Caco-2 (cell line): ENCODE measurements around the gene LTBP2. TPM values are rescaled to one million over a fixed set of nuclear protein-coding genes. Genes with fewer than 3 reads are reported as not detected.

Experiments
- BruUV-seq: library from RNA; stranded (reverse); fragments of 400-500 nt; replicated peaks from 2 replicates; lab custom pipeline; 2021; lab: Mats Ljungman, UMichigan
- CTCF ChIA-PET: fragments of 300-600 bp; sonication (Branson Sonifier 250); formaldehyde crosslinking; loops from one replicate; lab custom pipeline; 2022; ENCODE audit warnings: antibody characterized with exemption; lab: Charles Lee
- POLR2A ChIA-PET: fragments of 300-600 bp; sonication (Branson Sonifier 250); formaldehyde crosslinking; loops from one replicate; lab custom pipeline; 2022; ENCODE audit warnings: antibody characterized with exemption; lab: Charles Lee
- DNase-seq, 2 experiments: peaks; one replicate each; pipeline versions ENCODE4 v3.0.0 to v3.0.0-alpha.2; 2020 to 2022
- H3K27me3 ChIP-seq: replicated peaks from 2 replicates; pipeline ENCODE4 v1.6.0; 2011; ENCODE audit warnings: low read length; ENCODE audit not compliant: control insufficient read depth, insufficient read depth
- H3K36me3 ChIP-seq: 2 replicates; pipeline ENCODE4 v1.5.1; 2011; ENCODE audit warnings: low read length; ENCODE audit not compliant: control insufficient read depth, insufficient read depth
- H3K4me1 ChIP-seq: fragments of 250-450 bp; sonication (Bioruptor Pico); 2 replicates; pipeline ENCODE4 v1.5.1; 2020; ENCODE audit warnings: mild to moderate bottlenecking
- H3K4me3 ChIP-seq: 2 replicates; pipeline ENCODE4 v1.5.1; 2011; ENCODE audit warnings: low read depth, mild to moderate bottlenecking, control low read depth, low read length
- H3K9me3 ChIP-seq: fragments of 250-450 bp; sonication (Bioruptor Pico); 2 replicates; pipeline ENCODE4 v1.5.1; 2020; ENCODE audit warnings: mild to moderate bottlenecking, moderate library complexity
- H3K27ac Mint-ChIP-seq: one replicate; pipeline ENCODE4 v1.8.0; 2022; ENCODE audit warnings: mixed read lengths; ENCODE audit not compliant: unreplicated experiment
- H3K27me3 Mint-ChIP-seq: one replicate; pipeline ENCODE4 v1.8.0; 2022; ENCODE audit warnings: mixed read lengths; ENCODE audit not compliant: insufficient read depth, unreplicated experiment
- H3K36me3 Mint-ChIP-seq: one replicate; pipeline ENCODE4 v1.8.0; 2022; ENCODE audit warnings: mild to moderate bottlenecking, mixed read lengths; ENCODE audit not compliant: insufficient read depth, unreplicated experiment
- H3K4me1 Mint-ChIP-seq: one replicate; pipeline ENCODE4 v1.8.0; 2022; ENCODE audit warnings: low read depth, mixed read lengths; ENCODE audit not compliant: unreplicated experiment
- H3K4me3 Mint-ChIP-seq: one replicate; pipeline ENCODE4 v1.8.0; 2022; ENCODE audit warnings: mild to moderate bottlenecking, moderate library complexity, mixed read lengths; ENCODE audit not compliant: unreplicated experiment
- H3K9me3 Mint-ChIP-seq: one replicate; pipeline ENCODE4 v1.8.0; 2022; ENCODE audit warnings: mixed read lengths; ENCODE audit not compliant: unreplicated experiment
- CTCF ChIP-seq, 2 experiments: fragments of 200-600 bp in 1 of 2; IDR thresholded peaks; 1 replicate in 1 of 2; 2 replicates in 1 of 2; pipeline versions ENCODE4 v1.5.1 to v1.8.0; 2011 to 2022; ENCODE audit warnings: antibody characterized with exemption in 1 of 2, control low read depth in 1 of 2, inconsistent platforms in 1 of 2, low read depth in 1 of 2, low read length in 1 of 2, mild to moderate bottlenecking in 1 of 2, moderate library complexity in 1 of 2; ENCODE audit not compliant: insufficient read depth in 1 of 2, severe bottlenecking in 1 of 2, unreplicated experiment in 1 of 2
- intact Hi-C: fragments of 100-400 bp; cut with micrococcal nuclease; formaldehyde crosslinking; loops from one replicate; pipeline ENCODE4 v1.10.0; 2022; ENCODE audit not compliant: unreplicated experiment
- total RNA-seq: library from RNA; stranded (reverse); gene quantifications from 2 replicates; pipeline ENCODE4 v1.2.3, GENCODE V29; 2022

Gene LTBP2
- total RNA-seq, 1 experiment from 2014 or later = 0.86 TPM

GRCh38 chr14:74558655-74559054 lies 53.4 kb downstream of the LTBP2 start:
- H3K36me3 Mint-ChIP-seq = no peaks in the 10 kb centered on the region
- H3K27me3 ChIP-seq = no peaks in the 10 kb centered on the region
- ChIA-PET POLR2A (no interaction called here), CTCF (no interaction called here)
- H3K4me3 Mint-ChIP-seq = no peak overlapping the region
- no peak for DNase-seq
- peaks cover 11% of the 10 kb centered on the region; the same call in 1 of the 2 replicates for H3K4me1 ChIP-seq
- H3K4me3 ChIP-seq = no peak overlapping the region
- BruUV-seq = no TSS peak
- intact Hi-C loops = no loop called here
- TF ChIP-seq CTCF (IDR thresholded peaks at IDR 0.05; ENCODE audit: insufficient read depth in 1 of 2, low read depth in 1 of 2, low read length in 1 of 2, severe bottlenecking in 1 of 2, unreplicated experiment in 1 of 2) = no peak
- no peaks in the 10 kb centered on the region for H3K36me3 ChIP-seq
- H3K27ac Mint-ChIP-seq = no peak overlapping the region
- no peaks in the 10 kb centered on the region for H3K4me1 Mint-ChIP-seq
- no peaks in the 10 kb centered on the region for H3K9me3 Mint-ChIP-seq
- H3K27me3 Mint-ChIP-seq = peaks cover 2% of the 10 kb centered on the region
- H3K9me3 ChIP-seq = no peaks in the 10 kb centered on the region

GRCh38 chr14:74557691-74558090 lies 54.3 kb downstream of the LTBP2 start:
- Histone ChIP-seq H3K27me3 (no peaks in the 10 kb centered on the region), H3K4me3 (no peak overlapping the region), H3K9me3 (no peaks in the 10 kb centered on the region), H3K36me3 (no peaks in the 10 kb centered on the region), H3K4me1 (peaks cover 1% of the 10 kb centered on the region; the same call in 1 of the 2 replicates)
- H3K9me3 Mint-ChIP-seq = no peaks in the 10 kb centered on the region
- H3K36me3 Mint-ChIP-seq = no peaks in the 10 kb centered on the region
- H3K27me3 Mint-ChIP-seq = peaks cover 7% of the 10 kb centered on the region
- CTCF ChIA-PET = no interaction called here
- H3K4me3 Mint-ChIP-seq = no peak overlapping the region
- BruUV-seq = no TSS peak
- no peak overlapping the region for H3K27ac Mint-ChIP-seq
- TF ChIP-seq CTCF (IDR thresholded peaks at IDR 0.05; ENCODE audit: insufficient read depth in 1 of 2, low read depth in 1 of 2, low read length in 1 of 2, severe bottlenecking in 1 of 2, unreplicated experiment in 1 of 2) = no peak
- no peak for DNase-seq
- POLR2A ChIA-PET = no interaction called here
- intact Hi-C loops = no loop called here
- H3K4me1 Mint-ChIP-seq = no peaks in the 10 kb centered on the region

- ChIA-PET CTCF (no interaction called here), POLR2A (no interaction called here)
- BruUV-seq = no TSS peak
- H3K9me3 Mint-ChIP-seq = no peaks in the 10 kb centered on the region
- intact Hi-C loops = no loop called here
- H3K36me3 Mint-ChIP-seq = no peaks in the 10 kb centered on the region
- no peaks in the 10 kb centered on the region for H3K9me3 ChIP-seq
- H3K4me1 Mint-ChIP-seq = no peaks in the 10 kb centered on the region
- DNase-seq = no peak
- TF ChIP-seq CTCF (IDR thresholded peaks at IDR 0.05; ENCODE audit: insufficient read depth in 1 of 2, low read depth in 1 of 2, low read length in 1 of 2, severe bottlenecking in 1 of 2, unreplicated experiment in 1 of 2) = no peak
- H3K4me3 Mint-ChIP-seq = no peak overlapping the region
- no peaks in the 10 kb centered on the region for H3K27me3 ChIP-seq
- no peak overlapping the region for H3K27ac Mint-ChIP-seq
- H3K4me3 ChIP-seq = no peak overlapping the region
- H3K36me3 ChIP-seq = no peaks in the 10 kb centered on the region
- H3K4me1 ChIP-seq = no peaks in the 10 kb centered on the region
- H3K27me3 Mint-ChIP-seq = peaks cover 7% of the 10 kb centered on the region
These were observed 56.5 kb downstream of the LTBP2 start for GRCh38 chr14:74555476-74556050.
